A549 (cell line): Measurements from ENCODE around the gene CD200R1. TPM values are rescaled to one million over a fixed set of nuclear protein-coding genes. Genes with fewer than 3 reads are reported as not detected.

Source experiments
- ATAC-seq, 2 experiments: fragments of 200-7000 bp in 1 of 2; fragments of >200 bp in 1 of 2; cut with Nextera tagmentation in 1 of 2; cut with Tn5 transposase in 1 of 2; 3 replicates each; pipeline versions ENCODE4 v1.8.0 to v1.9.1; 2018 to 2020; ENCODE audit warnings: mild to moderate bottlenecking in 1 of 2, moderate library complexity in 1 of 2
- CTCF ChIA-PET: fragments of 300-600 bp; sonication (Branson Sonifier 250); formaldehyde crosslinking; extraction: SDS; loops from one replicate; lab custom pipeline; 2021; ENCODE audit warnings: antibody characterized with exemption, inconsistent platforms; lab: Yijun Ruan, JAX
- POLR2A ChIA-PET: fragments of 350-600 bp; formaldehyde crosslinking; extraction: SDS; loops from one replicate; lab custom pipeline; 2021; ENCODE audit warnings: antibody characterized with exemption, inconsistent platforms; lab: Yijun Ruan, JAX
- DNase-seq, 2 experiments: peaks; one replicate each; pipeline versions ENCODE4 v3.0.0 to v3.0.0-alpha.2; 2011 to 2016; ENCODE audit warnings: low read depth in 1 of 2, low spot score in 1 of 2
- FAIRE-seq: peaks from 2 replicates; lab custom pipeline; 2011; peaks lifted over from hg19 to GRCh38; lab: Jason Lieb, UNC
- H3K27ac ChIP-seq, 2 experiments: fragments of >200 bp; sonication (Bioruptor Twin); formaldehyde crosslinking; 3 replicates each; pipeline ENCODE4 v1.5.1; 2016 to 2017
- H3K4me1 ChIP-seq: fragments of >200 bp; sonication (Bioruptor Twin); formaldehyde crosslinking; 3 replicates; pipeline ENCODE4 v1.6.1; 2016
- H3K4me2 ChIP-seq: fragments of >200 bp; sonication (Bioruptor Twin); formaldehyde crosslinking; 3 replicates; pipeline ENCODE4 v1.6.1; 2016
- H3K4me3 ChIP-seq: fragments of >200 bp; sonication (Bioruptor Twin); formaldehyde crosslinking; 3 replicates; pipeline ENCODE4 v1.5.1; 2016
- H3K9me3 ChIP-seq: fragments of >200 bp; sonication (Bioruptor Twin); formaldehyde crosslinking; 3 replicates; pipeline ENCODE4 v1.6.1; 2016
- ATOH8 ChIP-seq: fragments of 250-450 bp; sonication (Bioruptor Pico); IDR thresholded peaks from 2 replicates; pipeline ENCODE4 v1.5.0; 2020; ENCODE audit warnings: low read depth, mild to moderate bottlenecking, moderate library complexity
- BCL3 ChIP-seq: fragments of >200 bp; sonication (Bioruptor Twin); formaldehyde crosslinking; IDR thresholded peaks from 3 replicates; pipeline ENCODE4 v1.6.1; 2016
- CBX8 ChIP-seq: fragments of 200-600 bp; sonication (generic); IDR thresholded peaks from 2 replicates; pipeline ENCODE4 v1.6.1; 2016
- ELK1 ChIP-seq: fragments of 150-350 bp; IDR thresholded peaks from 2 replicates; pipeline ENCODE4 v1.6.1; 2014; ENCODE audit warnings: low read depth, mild to moderate bottlenecking, low read length
- ESRRA ChIP-seq: fragments of 150-350 bp; IDR thresholded peaks from 2 replicates; pipeline ENCODE4 v1.6.1; 2014; ENCODE audit warnings: mild to moderate bottlenecking, low read length, borderline replicate concordance
- FOSB ChIP-seq: fragments of 250-450 bp; sonication (Bioruptor Pico); IDR thresholded peaks from 2 replicates; pipeline ENCODE4 v1.5.0; 2020; ENCODE audit warnings: mild to moderate bottlenecking, moderate library complexity
- GATA3 ChIP-seq: IDR thresholded peaks from 2 replicates; pipeline ENCODE4 v1.6.1; 2012; ENCODE audit warnings: borderline replicate concordance
- HEYL ChIP-seq: fragments of 250-450 bp; sonication (Bioruptor Pico); IDR thresholded peaks from 2 replicates; pipeline ENCODE4 v1.8.0; 2021; ENCODE audit warnings: mild to moderate bottlenecking, moderate library complexity
- HMGXB4 ChIP-seq: fragments of 250-450 bp; sonication (Bioruptor Pico); IDR thresholded peaks from 2 replicates; pipeline ENCODE4 v1.5.0; 2021; ENCODE audit warnings: mild to moderate bottlenecking, moderate library complexity, borderline replicate concordance
- HOXB13 ChIP-seq: fragments of 250-450 bp; sonication (Bioruptor Pico); IDR thresholded peaks from 2 replicates; pipeline ENCODE4 v1.5.0; 2020; ENCODE audit warnings: low read depth, mild to moderate bottlenecking, moderate library complexity
- MAFK ChIP-seq: fragments of 450-650 bp; IDR thresholded peaks from 2 replicates; pipeline ENCODE4 v1.6.1; 2014; ENCODE audit not compliant: partially characterized antibody
- MAZ ChIP-seq: fragments of 150-350 bp; IDR thresholded peaks from 2 replicates; pipeline ENCODE4 v1.6.1; 2014; ENCODE audit warnings: antibody characterized with exemption, low read depth, low read length, borderline replicate concordance
- MYC ChIP-seq: IDR thresholded peaks from 2 replicates; pipeline ENCODE4 v1.6.1; 2012; ENCODE audit warnings: mild to moderate bottlenecking, inconsistent platforms, low read length, improper control_type of control experiment, borderline replicate concordance
- NPAS2 ChIP-seq: fragments of 250-450 bp; sonication (Bioruptor Pico); IDR thresholded peaks from 2 replicates; pipeline ENCODE4 v1.8.0; 2022; ENCODE audit warnings: mild to moderate bottlenecking, moderate library complexity, borderline replicate concordance
- NR3C1 ChIP-seq: fragments of >200 bp; sonication (Bioruptor Twin); formaldehyde crosslinking; IDR thresholded peaks from 3 replicates; pipeline ENCODE4 v1.6.1; 2017
- RARB ChIP-seq: fragments of 250-450 bp; sonication (Bioruptor Pico); IDR thresholded peaks from 2 replicates; pipeline ENCODE4 v1.8.0; 2021; ENCODE audit warnings: mild to moderate bottlenecking, moderate library complexity
- RCOR1 ChIP-seq: fragments of 150-350 bp; IDR thresholded peaks from 2 replicates; pipeline ENCODE4 v1.6.1; 2014; ENCODE audit warnings: antibody characterized with exemption, low read length, low read depth
- RNF2 ChIP-seq: fragments of 200-600 bp; sonication (generic); IDR thresholded peaks from 2 replicates; pipeline ENCODE4 v1.6.1; 2016; ENCODE audit warnings: low read depth, mild to moderate bottlenecking, antibody characterized with exemption, moderate library complexity, borderline replicate concordance
- SMC3 ChIP-seq: fragments of >200 bp; sonication (Bioruptor Twin); formaldehyde crosslinking; IDR thresholded peaks from 3 replicates; pipeline ENCODE4 v1.6.1; 2018; ENCODE audit warnings: inconsistent platforms
- USF2 ChIP-seq: fragments of 450-650 bp; IDR thresholded peaks from 2 replicates; pipeline ENCODE4 v1.6.1; 2014; ENCODE audit warnings: antibody characterized with exemption
- ZC3H11A ChIP-seq: fragments of 450-650 bp; IDR thresholded peaks from 2 replicates; pipeline ENCODE4 v1.6.1; 2014; ENCODE audit warnings: antibody characterized with exemption, mild to moderate bottlenecking
- WGBS: methylation state at CpG from one replicate; pipeline ENCODE4 v1.1.6; 2017; ENCODE audit errors: missing lambda C conversion rate; 5-methylcytosine and 5-hydroxymethylcytosine counted together
- polyA plus RNA-seq, 4 experiments: library from polyadenylated mRNA; depleted of rRNA in 3 of 4; stranded (reverse); fragments of >200 nt; fragmentation: RNase III in 1 of 4; extraction: RNeasy Plus Mini Kit Qiagen cat#74134 plus additional on column Dnase treatment in 1 of 4; gene quantifications; 2 replicates in 3 of 4; 3 replicates in 1 of 4; pipeline ENCODE4 v1.2.3, GENCODE V29; 2011 to 2017

The CD200R1 gene
- polyA plus RNA-seq, 2 of the 4 experiments (the other 2 are of a cell fraction): 0.08 to 0.12 TPM

GRCh38 chr3:112881891-112882290 lies 93.0 kb downstream of the CD200R1 start:
- H3K4me1 ChIP-seq: no peaks in the 10 kb centered on the region
- FAIRE-seq: no peak
- TF ChIP-seq ZC3H11A: no peak
- no peak for TF ChIP-seq HEYL (CRISPR knock-in tag)
- TF ChIP-seq GATA3: no peak
- TF ChIP-seq SMC3: no peak
- TF ChIP-seq HOXB13: no peak
- TF ChIP-seq ATOH8 (CRISPR knock-in tag): no peak
- no peak for TF ChIP-seq RARB (CRISPR knock-in tag)
- no peak for TF ChIP-seq ESRRA
- no peak for TF ChIP-seq FOSB (CRISPR knock-in tag)
- no peak for TF ChIP-seq MAFK
- H3K27ac ChIP-seq: no peak overlapping the region
- no peaks in the 10 kb centered on the region for H3K9me3 ChIP-seq
- DNase-seq: no peak
- ATAC-seq: no peak
- ChIA-PET POLR2A (no interaction called here), CTCF (interaction anchor here (1.6 kb wide), 1 partner anchor 19 kb away, joined by 4 read pairs; no protein-coding TSS in a partner anchor)
- WGBS: 53% methylated on average over 4 of the region's 4 CpGs
- no peak overlapping the region for H3K4me3 ChIP-seq
- H3K4me2 ChIP-seq: no peak overlapping the region

GRCh38 chr3:112875561-112875960 lies 99.3 kb downstream of the CD200R1 start:
- Histone ChIP-seq H3K4me3 (no peak overlapping the region), H3K9me3 (peaks cover 6% of the 10 kb centered on the region; the same call in 1 of the 3 replicates), H3K4me1 (no peaks in the 10 kb centered on the region), H3K27ac (no peak overlapping the region), H3K4me2 (no peak overlapping the region)
- ATAC-seq (no peak), DNase-seq (no peak), FAIRE-seq (no peak)
- POLR2A ChIA-PET: no interaction called here
- no peak for TF ChIP-seq NR3C1
- TF ChIP-seq ELK1: no peak
- TF ChIP-seq MYC: no peak
- TF ChIP-seq BCL3: no peak
- no peak for TF ChIP-seq RCOR1
- TF ChIP-seq GATA3: no peak
- CTCF ChIA-PET: no interaction called here
- 68% methylated on average over 2 of the region's 2 CpGs for WGBS

GRCh38 chr3:112874725-112875124 lies 100.2 kb downstream of the CD200R1 start:
- ATAC-seq: no peak
- Histone ChIP-seq H3K4me2 (no peak overlapping the region), H3K27ac (no peak overlapping the region), H3K9me3 (peaks cover 12% of the 10 kb centered on the region; the same call in 1 of the 3 replicates), H3K4me1 (no peaks in the 10 kb centered on the region), H3K4me3 (no peak overlapping the region)
- ChIA-PET CTCF (no interaction called here), POLR2A (no interaction called here)
- DNase-seq: no peak
- peak; percentile 61 for FAIRE-seq
- no peak for TF ChIP-seq CBX8
- no peak for TF ChIP-seq MAZ
- TF ChIP-seq ESRRA: no peak
- no peak for TF ChIP-seq MYC
- TF ChIP-seq NPAS2: no peak
- TF ChIP-seq MAFK: no peak
- TF ChIP-seq RNF2: no peak
- no peak for TF ChIP-seq HMGXB4 (CRISPR knock-in tag)
- no peak for TF ChIP-seq USF2
